H4 (cell line): ENCODE data around the gene NPAT. TPM values are rescaled to one million over a fixed set of nuclear protein-coding genes. Genes with fewer than 3 reads are reported as not detected.

Source experiments
- DNase-seq: peaks from one replicate; pipeline ENCODE4 v3.0.0-alpha.2; 2015; ENCODE audit warnings: low spot score
- total RNA-seq: library from RNA; depleted of rRNA; stranded (reverse); fragments of >200 nt; shearing (Covaris generic); gene quantifications from 2 replicates; pipeline ENCODE4 v1.2.3, GENCODE V29; 2014; rRNA removed

NPAT gene
- total RNA-seq, result 8.6 and 9.3 TPM in 2 replicates

GRCh38 chr11:108222574-108223347, at the start of gene NPAT, which contains the start of gene ATM:
NPAT (minus strand) TSS chr11:108222638; CDS start chr11:108222536, 102 bp downstream.
ATM (plus strand) TSS chr11:108223067; CDS start chr11:108227625, 4,558 bp downstream.
- DNase-seq, result peak; percentile 99

- DNase-seq, result no peak
Measured at GRCh38 chr11:108269583-108269982, 47.1 kb upstream of the NPAT start.

GRCh38 chr11:108253176-108253575, 30.7 kb upstream of the NPAT start:
- DNase-seq, result no peak

- DNase-seq, result no peak
Measured at GRCh38 chr11:108246885-108247284, 24.4 kb upstream of the NPAT start.

- DNase-seq, result no peak
Measured at GRCh38 chr11:108246308-108246707, 23.9 kb upstream of the NPAT start.

GRCh38 chr11:108242422-108242821, 20.0 kb upstream of the NPAT start:
- no peak for DNase-seq

- no peak for DNase-seq
Measured at GRCh38 chr11:108241330-108242037, 19.0 kb upstream of the NPAT start.

GRCh38 chr11:108239076-108239475, 16.6 kb upstream of the NPAT start:
- DNase-seq, result no peak

- no peak for DNase-seq
Measured at GRCh38 chr11:108237058-108237481, 14.6 kb upstream of the NPAT start.

- no peak for DNase-seq
Measured at GRCh38 chr11:108235633-108236032, 13.2 kb upstream of the NPAT start.

- no peak for DNase-seq
Measured at GRCh38 chr11:108235192-108235591, 12.8 kb upstream of the NPAT start.

GRCh38 chr11:108233277-108233945, 11.0 kb upstream of the NPAT start:
- DNase-seq, result no peak

- DNase-seq, result no peak
Measured at GRCh38 chr11:108228251-108228650, 5.8 kb upstream of the NPAT start.

GRCh38 chr11:108226036-108226435, 3.6 kb upstream of the NPAT start:
- DNase-seq, result no peak

GRCh38 chr11:108224911-108225786, 2.7 kb upstream of the NPAT start:
- DNase-seq, result no peak

GRCh38 chr11:108224366-108224765, 1.9 kb upstream of the NPAT start:
- DNase-seq, result no peak

GRCh38 chr11:108223348-108224149, 1.1 kb upstream of the NPAT start:
- DNase-seq, result no peak

GRCh38 chr11:108221911-108222573, 396 bp downstream of the NPAT start:
- DNase-seq, result no peak

GRCh38 chr11:108221371-108221770, 1.1 kb downstream of the NPAT start:
- DNase-seq, result no peak

GRCh38 chr11:108220721-108221336, 1.6 kb downstream of the NPAT start:
- no peak for DNase-seq
